CD4-positive, alpha-beta T cell treated with Interleukin-4 for 1 hour (primary cell): ENCODE measurements around the gene TTC9.

Experiments
- DNase-seq, 2 donors: peaks; one replicate each; pipeline ENCODE4 v3.0.0-alpha.2; 2020 to 2022

TTC9 gene

GRCh38 chr14:70718383-70719118 lies 76.8 kb downstream of the TTC9 start:
- DNase-seq = no peak

- DNase-seq = no peak
Measured at GRCh38 chr14:70721542-70721941, 79.8 kb downstream of the TTC9 start.

GRCh38 chr14:70722418-70722817 lies 80.7 kb downstream of the TTC9 start:
- DNase-seq = no peak

- DNase-seq = no peak
Measured at GRCh38 chr14:70723276-70723675, 81.6 kb downstream of the TTC9 start.

GRCh38 chr14:70724110-70724509 lies 82.4 kb downstream of the TTC9 start:
- no peak for DNase-seq

GRCh38 chr14:70724944-70725343 lies 83.2 kb downstream of the TTC9 start:
- no peak for DNase-seq
